ENCODE results near the gene RLN3.

- TF ChIP-seq CTCF (IDR thresholded peaks at IDR 0.05) (no peak), POLR2AphosphoS5 (IDR thresholded peaks at IDR 0.05) (no peak), EP300 (IDR thresholded peaks at IDR 0.05) (no peak)
Observed at GRCh38 chr19:14033946-14034345, 6.0 kb downstream of the RLN3 start.

All from esophagus muscularis mucosa (tissue), 4 donors.